Limb (tissue), 2 donors: ENCODE results near the gene HELB.

Source experiments
- DNase-seq, 2 donors: peaks; one replicate each; pipeline ENCODE4 v3.0.0-alpha.2; 2016; ENCODE audit errors: extremely low spot score in 2 of 2

Gene HELB

DNA sequence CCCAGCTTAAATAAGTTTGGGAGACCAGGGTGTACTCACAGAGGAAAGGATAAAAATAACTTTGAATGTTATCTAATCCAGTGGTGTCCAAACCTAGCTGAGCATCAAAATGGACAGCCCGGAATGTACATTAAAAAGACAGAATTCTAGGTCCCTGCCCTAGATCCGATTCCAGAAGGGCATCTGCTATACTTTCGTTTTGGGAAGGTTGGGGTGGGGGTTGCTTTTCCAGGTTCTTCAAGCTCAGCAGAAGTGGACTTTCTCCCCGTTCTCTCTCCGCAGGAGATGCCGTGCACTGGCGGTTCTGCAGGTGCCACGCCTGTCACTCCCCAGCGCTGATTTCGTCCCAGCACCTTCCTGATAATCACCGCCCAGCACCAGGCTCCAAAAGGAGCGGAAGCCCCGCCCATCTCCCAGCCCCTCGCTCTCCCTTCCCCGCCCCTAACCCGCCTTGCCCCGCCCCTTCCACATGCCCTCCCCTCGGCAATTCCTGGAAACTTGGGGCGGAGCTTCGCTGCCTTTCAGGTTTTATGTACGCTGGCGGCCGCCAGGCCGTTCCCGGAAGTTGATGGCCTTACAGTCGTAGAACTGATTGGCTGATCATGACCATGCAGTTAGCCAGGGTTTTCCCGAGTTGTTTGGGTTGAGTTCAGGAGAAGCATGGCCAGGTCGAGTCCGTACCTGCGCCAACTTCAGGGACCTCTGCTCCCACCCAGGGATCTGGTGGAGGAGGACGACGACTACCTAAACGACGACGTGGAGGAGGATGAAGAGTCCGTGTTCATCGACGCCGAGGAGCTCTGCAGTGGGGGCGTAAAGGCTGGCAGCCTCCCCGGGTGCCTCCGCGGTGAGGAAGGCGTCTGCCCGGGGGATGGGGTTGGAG, at the start of gene HELB:
Gene HELB, plus strand, starts transcription at position 550 of the 883 bp plus-strand sequence. Its CDS starts 111 bp downstream, at position 661.
- peak; percentile 96 to 99 for DNase-seq

GRCh38 chr12:66252771-66253170, 49.5 kb upstream of the HELB start:
- no peak for DNase-seq

DNA sequence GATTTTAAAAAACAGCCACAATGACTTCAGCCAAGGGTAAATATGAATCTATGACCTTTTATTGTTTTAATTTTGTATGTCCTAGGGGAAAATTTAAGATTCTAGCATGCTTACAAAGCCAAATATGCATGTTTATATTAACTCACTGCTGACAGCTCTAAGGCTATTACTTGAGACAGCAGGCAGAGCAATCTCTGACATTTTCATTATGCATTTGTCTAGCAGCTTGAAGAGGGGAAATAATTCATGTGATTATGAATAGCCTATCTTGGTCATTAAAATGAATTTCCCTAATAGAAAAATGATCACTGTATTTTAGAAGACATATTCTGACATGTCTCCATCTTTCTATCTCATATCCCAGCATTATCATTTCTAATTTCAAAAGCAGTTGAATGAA, 46.6 kb upstream of the HELB start:
- DNase-seq = no peak

DNA sequence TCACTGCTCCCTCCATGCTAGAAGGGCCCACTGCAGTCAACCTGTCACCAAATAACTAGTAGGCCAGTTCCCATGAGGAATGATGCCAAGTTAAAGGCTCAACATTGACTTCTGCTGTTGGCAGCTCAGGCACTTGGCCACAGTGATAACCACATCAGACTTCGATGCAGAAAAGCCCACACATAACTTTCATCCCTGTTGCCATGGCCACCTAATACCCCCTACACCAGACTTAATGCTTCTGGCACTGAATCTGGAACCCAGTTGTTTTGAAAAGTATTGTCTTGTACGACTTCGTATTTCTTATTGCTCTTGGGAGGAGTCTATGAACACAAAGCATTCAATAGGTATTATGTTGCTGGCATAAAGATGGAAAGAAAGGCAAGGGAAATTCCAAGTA, 44.3 kb upstream of the HELB start:
- DNase-seq = no peak

GRCh38 chr12:66262737-66263136, 39.6 kb upstream of the HELB start:
- DNase-seq = no peak

DNA sequence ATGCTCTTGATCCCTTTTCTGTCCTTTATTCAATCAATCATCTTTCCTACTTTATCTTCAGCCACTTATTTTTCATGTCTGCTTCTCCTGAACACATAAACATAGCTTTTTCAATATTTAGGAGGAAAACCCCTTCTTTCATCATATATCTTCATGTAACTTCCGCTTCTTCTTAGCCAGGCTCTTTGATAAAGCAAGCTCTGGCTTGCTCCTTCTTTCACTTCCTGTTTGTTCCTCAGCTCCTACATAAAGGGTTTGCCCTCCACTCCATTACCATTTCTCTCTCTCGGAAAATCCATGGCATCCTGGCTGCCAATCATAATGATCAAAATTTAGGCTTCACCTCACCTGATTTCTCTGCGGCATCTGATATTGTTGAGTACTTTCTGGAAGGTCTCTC, 33.7 kb upstream of the HELB start:
- DNase-seq = no peak

GRCh38 chr12:66269142-66269541, 33.2 kb upstream of the HELB start:
- DNase-seq = no peak

DNA sequence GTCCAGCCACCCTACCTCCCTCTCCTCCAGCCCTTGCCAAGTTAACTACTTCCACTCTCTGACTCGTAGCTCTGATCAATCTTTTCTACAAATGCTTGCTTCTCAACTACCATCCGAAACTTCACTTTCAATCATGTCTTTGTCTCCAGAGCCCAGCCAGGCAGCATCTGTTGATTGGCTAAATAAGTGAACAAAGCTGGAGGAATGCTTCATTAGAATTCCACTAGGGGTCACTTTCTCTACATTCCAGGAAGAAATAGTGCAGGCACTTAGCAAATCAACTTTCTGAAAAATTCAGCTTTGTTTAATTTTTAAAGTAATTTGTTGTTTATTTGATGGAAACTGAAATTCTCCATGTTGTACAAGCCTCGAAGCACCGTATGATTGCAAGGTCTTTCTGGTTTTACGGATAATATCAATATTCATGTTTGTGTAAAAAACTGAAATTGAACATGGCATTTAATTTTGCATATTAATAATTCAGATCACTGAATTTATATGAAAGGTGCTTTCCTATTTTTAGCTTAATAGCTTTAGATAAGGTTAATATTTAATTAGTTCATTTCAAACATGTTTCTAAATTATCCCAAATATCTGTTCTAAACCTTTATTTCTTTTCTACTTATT, 32.4 kb upstream of the HELB start:
- DNase-seq = peak in 1 of 2 donors; percentile 58

DNA sequence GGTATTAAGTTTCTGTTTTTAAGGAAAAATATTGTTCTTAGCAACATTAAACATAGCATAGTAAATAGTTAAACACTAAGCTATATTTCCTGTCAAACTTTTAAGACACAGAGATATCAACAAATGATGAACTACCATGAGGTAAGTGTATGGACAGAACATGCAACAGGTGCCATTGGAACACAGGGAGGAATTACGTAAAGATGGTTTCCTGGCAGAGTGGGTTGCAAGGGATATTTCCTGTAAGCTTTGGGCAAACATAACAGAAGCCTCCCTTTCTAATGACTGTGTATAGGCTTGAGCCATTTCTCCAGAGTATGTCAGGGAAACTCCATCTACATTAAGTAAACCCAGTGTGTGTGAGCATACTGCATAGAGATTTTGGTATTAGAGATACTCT, 31.7 kb upstream of the HELB start:
- DNase-seq = no peak

DNA sequence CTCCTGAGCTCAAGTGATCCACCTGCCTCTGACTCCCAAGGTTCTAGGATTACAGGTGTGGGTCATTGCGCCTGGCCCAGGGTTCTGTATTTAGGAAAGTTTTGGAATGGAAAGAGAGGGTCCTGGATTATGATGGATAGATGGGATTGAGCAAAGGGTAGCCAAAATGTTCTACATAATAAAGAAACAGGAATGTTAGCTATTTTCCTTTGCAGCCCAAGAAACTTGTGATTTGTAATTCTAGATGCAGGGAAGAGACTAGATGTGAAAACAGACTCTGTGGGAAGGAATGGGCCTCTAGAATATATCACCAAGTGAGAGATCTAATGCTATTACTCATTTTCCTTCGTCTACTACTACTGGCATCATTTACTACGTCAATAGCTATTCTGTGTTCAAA, 29.6 kb upstream of the HELB start:
- no peak for DNase-seq

DNA sequence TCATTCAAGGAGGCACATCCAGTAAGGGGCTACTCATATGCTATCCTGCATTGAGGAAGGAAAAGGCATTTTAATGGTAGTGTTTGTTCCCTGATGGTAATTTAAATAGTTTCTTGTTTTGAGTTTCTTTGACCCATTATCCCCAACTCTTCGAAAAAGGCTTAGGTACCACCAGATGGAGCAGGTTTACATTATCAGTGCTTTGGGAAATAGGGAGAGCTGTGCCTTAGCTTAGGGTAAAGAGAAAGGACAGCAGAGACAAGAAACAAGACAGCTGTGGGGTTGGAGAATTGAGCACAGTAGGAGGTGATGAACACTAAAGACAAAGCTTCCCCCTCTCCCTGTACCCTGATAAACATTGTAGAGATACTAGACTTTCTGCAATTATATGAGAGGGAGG, 29.1 kb upstream of the HELB start:
- DNase-seq = no peak

- DNase-seq = no peak
Observed at GRCh38 chr12:66275040-66275439, 27.3 kb upstream of the HELB start.

DNA sequence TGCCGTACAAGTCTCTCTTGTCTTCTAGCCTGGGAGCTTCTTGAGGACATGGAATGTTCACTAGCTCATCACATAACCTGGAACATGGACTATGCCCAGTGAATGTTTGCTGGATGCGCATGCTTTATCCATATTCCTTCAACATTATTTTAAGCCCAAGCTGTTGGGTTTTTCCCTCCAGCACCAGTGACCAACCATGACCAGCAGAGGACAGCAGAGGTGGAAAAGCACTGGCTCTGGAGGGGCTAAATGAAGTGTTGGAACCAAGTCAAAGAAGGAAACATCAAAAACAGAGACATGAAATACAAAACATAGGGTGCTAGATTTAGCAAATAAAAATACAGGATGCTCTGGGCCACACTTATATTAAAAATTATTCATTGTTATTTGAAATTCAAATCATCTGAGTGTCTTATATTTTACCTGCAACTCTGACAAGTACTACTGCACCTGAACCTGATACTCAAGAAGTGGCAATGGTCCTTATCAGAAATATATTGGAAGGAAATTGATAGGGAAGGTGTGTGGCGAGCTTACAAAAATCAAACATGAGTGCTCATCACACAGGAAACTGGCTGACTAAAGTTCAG, 23.1 kb upstream of the HELB start:
- DNase-seq = no peak

DNA sequence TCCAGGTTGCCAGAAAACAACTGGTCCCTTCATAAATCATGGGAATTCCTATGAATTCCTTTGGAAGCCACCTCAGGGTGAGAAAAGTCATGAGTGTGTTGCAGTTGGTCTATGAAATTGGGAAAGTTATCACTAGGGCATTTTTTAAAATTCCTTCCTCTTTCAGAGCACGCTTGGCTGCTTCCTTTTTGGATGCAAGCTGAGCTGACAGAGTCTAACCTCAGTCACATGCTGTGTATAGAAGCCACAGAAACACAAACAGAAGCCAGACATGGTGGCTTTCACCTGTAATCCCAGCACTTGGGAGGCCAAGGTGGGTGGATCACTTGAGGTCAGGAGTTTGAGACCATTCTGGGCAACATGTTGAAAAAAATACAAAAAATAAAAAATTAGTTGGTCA, 21.7 kb upstream of the HELB start:
- DNase-seq = no peak

DNA sequence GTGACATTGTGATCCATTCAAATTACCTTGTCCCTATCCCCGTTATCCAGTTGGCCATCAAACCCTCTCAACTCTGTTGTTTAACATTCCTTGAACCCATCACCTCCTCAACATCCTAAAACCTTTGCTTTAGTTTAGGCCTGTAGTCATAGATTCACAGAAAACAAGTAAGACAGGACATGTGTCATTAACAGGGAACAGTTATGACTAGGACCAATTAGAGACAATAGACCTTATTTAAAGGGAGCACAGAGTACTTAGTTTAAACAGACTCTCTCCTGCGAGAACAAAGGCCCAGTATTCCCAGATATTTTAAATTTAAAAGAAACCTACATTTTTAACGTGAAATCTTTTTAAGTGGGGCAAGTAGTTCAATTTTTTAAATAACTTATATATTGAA, 20.0 kb upstream of the HELB start:
- DNase-seq = no peak

- DNase-seq = no peak
Observed at GRCh38 chr12:66287275-66287674, 15.0 kb upstream of the HELB start.

GRCh38 chr12:66288121-66288520, 14.2 kb upstream of the HELB start:
- DNase-seq = no peak

- no peak for DNase-seq
Observed at GRCh38 chr12:66289485-66289884, 12.8 kb upstream of the HELB start.

DNA sequence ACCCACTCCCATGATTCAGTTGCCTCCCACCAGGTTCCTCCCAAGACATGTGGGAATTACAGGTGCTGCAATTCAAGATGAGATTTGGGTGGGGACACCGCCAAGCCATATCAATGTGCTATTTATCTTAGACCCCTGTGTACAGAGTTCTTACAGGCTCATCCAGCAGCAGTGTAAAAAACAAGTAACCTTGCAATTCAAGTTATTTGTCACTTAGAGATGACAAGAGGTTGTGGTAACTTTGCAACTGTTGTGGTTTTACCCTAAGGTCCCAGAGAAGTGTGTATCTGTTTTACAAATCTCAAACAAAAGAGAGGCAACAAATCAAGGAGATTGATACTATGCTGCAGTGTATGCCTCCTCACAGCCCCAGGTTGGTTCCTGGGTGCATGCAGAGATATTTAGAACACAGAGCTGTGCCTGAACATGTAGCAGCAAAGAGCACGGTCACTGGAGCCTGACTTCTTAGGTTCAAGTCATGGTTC, 11.5 kb upstream of the HELB start:
- DNase-seq = no peak

DNA sequence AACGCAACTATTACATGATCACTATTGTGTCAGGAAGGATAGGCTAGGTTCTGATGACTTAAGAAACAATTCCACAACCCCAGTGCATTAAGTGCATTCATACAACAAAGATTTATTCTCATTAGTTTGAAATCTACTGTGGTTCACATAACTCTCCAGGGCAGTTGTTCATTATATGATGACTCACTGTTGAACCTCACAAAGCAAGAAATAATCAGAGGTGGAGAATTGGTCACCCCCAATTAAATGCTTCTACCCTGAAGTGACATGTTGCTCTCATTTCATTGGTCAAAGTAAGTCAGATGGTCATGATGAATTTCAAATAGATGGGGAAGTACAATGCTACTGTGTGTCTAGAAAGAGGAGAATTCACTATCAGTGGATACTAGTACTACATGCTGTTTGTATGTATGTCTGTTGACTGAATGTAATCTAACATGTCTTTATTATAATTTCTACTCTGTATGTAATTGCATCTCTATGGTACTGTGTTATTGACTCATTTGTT, 6.1 kb upstream of the HELB start:
- no peak for DNase-seq

- no peak for DNase-seq
Observed at GRCh38 chr12:66297080-66297479, 5.2 kb upstream of the HELB start.

- DNase-seq = no peak
Observed at GRCh38 chr12:66297923-66298322, 4.4 kb upstream of the HELB start.
